NCI-H446 treated with DMSO at 0.1 percent for 48 hours (cell line): ENCODE measurements around the gene TPRG1.

ENCODE experiments used
- DNase-seq: peaks from one replicate; lab custom pipeline; 2025; lab: John Stamatoyannopoulos, UW

TPRG1 gene

GRCh38 chr3:189166321-189166720 lies 5.5 kb upstream of the TPRG1 start:
- no peak for DNase-seq

GRCh38 chr3:189167027-189167766 lies 4.6 kb upstream of the TPRG1 start:
- DNase-seq, result no peak

DNA sequence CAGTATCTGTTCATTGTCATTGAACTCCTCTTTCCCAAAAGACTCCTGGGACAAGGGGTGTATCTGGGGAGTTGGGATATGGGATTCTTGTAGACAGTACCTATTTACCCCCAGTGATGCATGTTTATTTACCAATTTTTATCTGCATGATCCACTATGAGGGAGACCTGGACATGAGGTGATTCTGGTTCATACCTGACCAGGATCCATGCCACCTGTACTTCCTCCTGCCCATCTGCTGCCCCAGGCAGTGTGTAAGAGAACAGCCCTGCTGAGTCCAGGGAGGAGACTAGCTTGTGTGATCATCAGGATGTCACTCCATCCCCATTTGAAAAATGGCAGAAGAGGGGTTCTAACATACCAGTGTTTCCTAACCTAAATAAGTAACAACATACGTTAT lies 3.1 kb upstream of the TPRG1 start:
- DNase-seq, result no peak

- no peak for DNase-seq
Measured at GRCh38 chr3:189169728-189170127, 2.0 kb upstream of the TPRG1 start.

GRCh38 chr3:189170559-189170958 lies 1.2 kb upstream of the TPRG1 start:
- DNase-seq, result no peak

GRCh38 chr3:189172668-189173419 lies 1.1 kb downstream of the TPRG1 start:
- no peak for DNase-seq

GRCh38 chr3:189184566-189184965 lies 12.8 kb downstream of the TPRG1 start:
- no peak for DNase-seq

DNA sequence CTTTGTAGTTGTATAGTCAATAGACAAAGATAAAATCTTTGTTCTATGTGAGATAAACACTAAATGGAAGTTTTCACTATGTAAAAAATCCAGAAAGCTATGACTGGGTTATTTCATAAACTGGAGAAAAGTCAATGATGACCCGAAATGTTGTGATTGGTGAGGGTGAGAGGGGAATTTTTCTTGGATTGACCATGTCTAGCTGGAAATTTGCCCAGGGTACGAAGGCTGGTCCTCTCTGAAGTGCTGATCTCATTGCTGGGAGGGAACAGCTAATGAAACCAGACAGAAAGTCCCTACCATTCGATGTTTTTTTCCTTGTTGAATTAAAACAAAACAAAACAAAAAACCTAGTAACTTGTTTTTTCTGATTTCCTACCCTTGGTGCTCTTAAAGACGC lies 14.3 kb downstream of the TPRG1 start:
- no peak for DNase-seq

DNA sequence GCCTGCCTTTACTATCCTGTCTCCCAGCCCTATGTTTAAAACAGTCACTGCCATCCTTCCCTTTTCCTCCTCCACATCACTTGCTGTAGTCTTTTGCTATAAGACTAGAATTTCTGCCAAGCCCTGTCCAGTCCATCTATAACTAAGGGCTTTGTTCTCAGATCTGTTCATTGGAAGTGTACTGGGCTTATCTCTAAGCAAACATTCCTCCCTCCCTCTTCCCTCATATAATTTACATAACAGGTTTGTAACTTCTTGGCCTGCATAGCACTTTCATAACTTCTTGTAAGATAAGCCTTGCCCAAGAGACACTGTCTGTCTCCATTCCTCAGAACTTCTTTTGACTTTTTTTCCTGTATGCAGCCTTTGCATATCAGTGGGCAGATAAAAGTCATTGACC lies 16.7 kb downstream of the TPRG1 start:
- no peak for DNase-seq

GRCh38 chr3:189192725-189193124 lies 21.0 kb downstream of the TPRG1 start:
- DNase-seq, result no peak

GRCh38 chr3:189195302-189195701 lies 23.5 kb downstream of the TPRG1 start:
- no peak for DNase-seq

DNA sequence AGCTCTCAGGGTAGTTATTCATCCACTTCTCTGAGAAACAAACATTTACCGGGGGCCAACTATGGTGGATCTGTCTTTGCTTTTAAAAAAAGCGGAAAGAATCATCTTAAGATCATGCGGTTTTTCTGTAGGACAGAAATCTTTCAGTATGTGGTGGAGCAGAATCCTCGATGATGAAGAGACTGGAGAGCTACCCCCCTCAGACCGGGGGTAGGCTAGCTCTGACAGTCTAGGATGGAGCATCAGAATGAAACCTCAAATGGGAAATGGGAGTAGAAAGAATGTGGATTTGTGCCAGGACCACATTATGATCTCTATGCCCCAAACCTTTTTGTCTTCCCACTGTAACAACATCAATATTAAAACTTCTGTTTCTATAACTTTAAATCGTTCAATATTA lies 30.3 kb downstream of the TPRG1 start:
- no peak for DNase-seq

DNA sequence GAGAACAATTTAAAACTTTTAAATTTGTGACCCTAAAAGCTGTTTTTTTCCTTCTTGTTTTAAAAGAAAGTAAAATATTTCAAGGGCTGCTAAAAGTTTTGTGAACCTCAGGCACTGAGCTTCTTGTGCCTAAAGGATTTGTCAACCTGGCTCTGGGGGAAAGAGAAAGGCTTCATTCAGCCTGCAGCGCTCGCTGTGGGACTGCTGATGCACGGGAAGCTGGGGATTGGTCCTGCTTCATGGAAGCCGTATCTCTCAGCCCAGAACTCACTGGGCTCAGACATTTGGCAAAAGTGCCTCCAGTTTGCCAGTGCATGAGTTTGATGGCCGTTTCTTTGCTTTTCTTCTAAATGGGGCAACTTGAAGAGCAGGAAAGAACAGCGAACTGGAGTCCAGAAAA lies 30.8 kb downstream of the TPRG1 start:
- DNase-seq, result no peak

- no peak for DNase-seq
Measured at GRCh38 chr3:189204167-189204866, 32.5 kb downstream of the TPRG1 start.

DNA sequence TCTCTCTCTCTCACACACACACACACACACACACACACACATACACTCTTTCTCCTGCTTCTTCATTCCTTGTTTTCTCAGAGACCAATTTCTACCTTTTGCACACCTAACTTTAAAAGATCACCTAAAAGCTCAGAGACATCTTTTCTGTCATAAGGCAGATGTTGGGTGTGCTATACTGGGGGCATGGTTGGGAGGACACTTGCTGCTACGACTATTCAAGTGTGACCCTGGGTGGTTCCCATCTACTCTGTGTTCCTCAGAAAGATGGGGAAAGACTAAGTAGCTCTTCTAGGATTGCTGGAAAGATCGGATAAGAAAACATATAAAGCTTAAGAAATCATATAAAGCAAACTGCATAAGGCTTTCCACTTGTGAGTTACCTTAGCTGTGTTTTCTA lies 33.2 kb downstream of the TPRG1 start:
- DNase-seq, result no peak

DNA sequence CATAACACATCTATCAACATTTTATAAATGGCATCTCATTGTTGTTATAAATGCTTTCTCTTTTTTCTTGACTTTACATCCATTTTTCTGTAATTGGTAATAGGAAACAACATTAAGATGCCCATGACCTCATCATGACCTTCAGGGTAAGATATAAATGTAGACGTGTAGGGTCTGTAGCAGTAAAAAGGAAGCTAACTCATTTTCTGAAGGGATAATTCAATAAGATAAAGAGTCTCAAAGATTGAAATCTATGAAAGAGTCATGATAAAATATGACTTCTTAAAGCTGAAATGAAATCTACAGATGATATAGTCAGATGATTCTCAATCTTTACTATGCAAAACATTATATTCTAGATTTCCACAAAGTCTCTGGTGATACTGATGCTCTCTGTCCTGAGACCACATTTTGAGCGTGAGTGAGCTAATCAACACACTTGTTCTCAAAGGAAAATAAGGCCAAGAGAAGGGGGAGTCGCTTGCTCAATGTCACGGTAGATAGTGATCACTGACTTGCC lies 38.5 kb downstream of the TPRG1 start:
- DNase-seq, result no peak

DNA sequence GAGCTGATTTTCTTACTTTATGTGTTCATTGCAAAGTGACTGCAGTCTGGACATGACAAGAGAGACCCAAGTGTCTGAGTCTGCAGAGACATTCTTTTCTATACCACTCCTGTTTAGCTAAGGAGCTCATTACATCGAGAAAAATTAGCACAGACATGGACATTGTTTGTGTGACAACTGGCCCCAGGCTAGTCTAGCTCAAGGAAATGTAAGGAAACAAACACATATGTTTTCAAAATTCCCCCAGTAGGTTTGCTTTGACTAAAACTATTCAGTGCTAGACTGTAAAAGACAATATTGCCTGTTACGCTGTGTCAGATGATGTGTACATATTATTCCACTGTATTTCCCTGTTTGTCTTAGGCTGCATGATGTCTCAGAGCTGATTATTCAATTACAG lies 40.9 kb downstream of the TPRG1 start:
- DNase-seq, result no peak

DNA sequence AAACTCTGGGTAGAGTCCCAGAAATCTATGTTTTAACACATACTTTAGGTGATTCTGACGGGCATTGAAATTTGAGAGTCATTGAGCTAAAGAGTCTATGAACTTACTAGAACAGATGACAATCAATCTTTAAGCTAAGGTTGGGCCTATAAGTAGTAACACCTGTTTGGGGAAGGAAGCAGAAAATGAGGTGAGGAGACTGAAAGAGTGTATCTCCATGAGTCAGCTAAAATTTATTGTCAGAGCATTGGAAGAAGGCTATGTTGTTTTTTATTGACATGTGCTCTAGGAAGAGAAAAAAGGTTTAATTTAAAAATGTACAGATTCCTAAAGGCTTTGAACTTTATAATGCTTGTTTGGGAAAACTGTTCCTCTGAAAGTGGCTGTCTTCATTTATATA lies 42.9 kb downstream of the TPRG1 start:
- DNase-seq, result no peak

DNA sequence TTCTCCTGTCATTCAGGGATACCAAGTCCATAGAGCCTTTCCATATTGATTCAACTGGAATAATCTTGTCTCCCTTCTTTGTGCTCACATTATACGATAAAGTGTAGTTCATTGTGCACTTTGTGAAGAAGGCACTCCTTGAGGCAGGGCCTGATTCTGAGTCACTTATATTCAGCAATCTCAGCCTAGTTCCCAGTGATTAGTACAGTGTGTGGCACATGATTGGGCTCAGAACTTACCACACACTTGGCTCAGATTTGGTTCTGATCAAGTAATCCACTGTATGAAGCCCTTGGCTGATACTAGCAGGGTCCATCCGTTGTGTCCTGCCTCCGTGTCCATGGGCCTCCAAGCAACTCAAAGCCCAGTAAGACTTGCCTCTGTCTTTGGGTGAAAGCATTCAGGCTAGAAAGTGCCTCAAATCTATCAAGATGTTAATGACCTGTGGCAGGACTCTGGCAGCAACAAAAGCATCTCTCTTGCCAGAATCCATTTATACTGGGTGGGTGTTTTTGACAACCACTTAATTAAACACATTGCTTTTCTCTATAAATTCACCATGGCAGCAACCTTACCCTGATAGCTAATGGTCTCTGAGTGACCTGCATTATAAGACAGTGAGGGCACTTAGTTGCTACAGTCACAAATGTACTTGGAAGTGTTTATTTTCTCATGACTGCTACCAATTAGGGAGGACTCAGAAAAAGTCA lies 51.3 kb downstream of the TPRG1 start:
- no peak for DNase-seq

GRCh38 chr3:189225431-189225830 lies 53.7 kb downstream of the TPRG1 start:
- no peak for DNase-seq

GRCh38 chr3:189227249-189227648 lies 55.5 kb downstream of the TPRG1 start:
- DNase-seq, result no peak

DNA sequence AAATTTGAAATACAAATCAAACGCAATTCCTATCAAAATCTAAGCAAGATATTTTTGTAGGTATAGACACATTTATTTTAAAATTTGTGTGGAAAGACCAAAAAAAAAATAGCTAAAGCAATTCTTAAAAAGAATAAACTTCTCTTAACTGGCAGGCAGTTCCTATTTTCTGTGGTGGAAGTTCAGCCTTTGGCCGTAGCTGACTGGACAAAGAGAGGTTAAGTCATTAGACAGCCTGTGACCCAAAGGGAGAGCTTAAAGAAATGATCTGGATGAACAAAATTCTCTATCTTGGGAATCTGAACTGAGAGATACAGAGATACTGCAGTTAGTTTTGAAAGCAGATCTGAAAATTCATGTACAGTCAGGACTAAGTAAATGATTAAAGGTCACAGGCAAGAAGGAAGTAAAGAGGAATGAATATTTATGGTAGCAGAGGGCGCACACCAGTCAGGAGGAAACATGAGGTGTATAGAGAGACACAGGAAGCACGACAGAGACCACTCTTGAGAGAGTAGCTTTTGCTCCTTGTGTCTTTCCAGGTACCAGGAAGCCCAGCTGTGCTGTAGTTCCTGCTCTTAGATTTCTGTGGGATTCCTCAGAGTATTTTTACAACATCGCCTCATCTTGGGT lies 57.5 kb downstream of the TPRG1 start:
- DNase-seq, result no peak
